Hepatocyte (in vitro differentiated cells): ENCODE data around the gene SLC12A5. TPM values are rescaled to one million over a fixed set of nuclear protein-coding genes. Genes with fewer than 3 reads are reported as not detected.

Experiments used
- DNase-seq: peaks from one replicate; pipeline ENCODE4 v3.0.0-alpha.2; 2016; ENCODE audit warnings: low spot score
- H2AFZ ChIP-seq: fragments of 200-600 bp; sonication (generic); 2 replicates; pipeline ENCODE4 v1.6.0; 2016; ENCODE audit warnings: antibody characterized with exemption, mild to moderate bottlenecking
- H3K27ac ChIP-seq: fragments of 200-600 bp; sonication (generic); 2 replicates; pipeline ENCODE4 v1.5.1; 2016; ENCODE audit warnings: mild to moderate bottlenecking
- H3K27me3 ChIP-seq: fragments of 200-600 bp; sonication (generic); 2 replicates; pipeline ENCODE4 v1.6.1; 2016
- H3K36me3 ChIP-seq: fragments of 200-600 bp; sonication (generic); replicated peaks from 2 replicates; pipeline ENCODE4 v1.5.1; 2016; ENCODE audit warnings: low read depth; ENCODE audit not compliant: insufficient read depth
- H3K4me1 ChIP-seq: fragments of 200-600 bp; sonication (generic); 2 replicates; pipeline ENCODE4 v1.5.1; 2016; ENCODE audit warnings: mild to moderate bottlenecking, moderate library complexity; ENCODE audit not compliant: insufficient read depth
- H3K4me2 ChIP-seq: fragments of 200-600 bp; sonication (generic); 2 replicates; pipeline ENCODE4 v1.6.0; 2016
- H3K4me3 ChIP-seq: fragments of 200-600 bp; sonication (generic); 2 replicates; pipeline ENCODE4 v1.5.1; 2016; ENCODE audit warnings: mild to moderate bottlenecking
- H3K79me2 ChIP-seq: fragments of 200-600 bp; sonication (generic); 2 replicates; pipeline ENCODE4 v1.6.0; 2017; ENCODE audit warnings: mild to moderate bottlenecking
- H3K9me2 ChIP-seq: fragments of 200-600 bp; sonication (generic); replicated peaks from 2 replicates; pipeline ENCODE4 v1.6.0; 2017; ENCODE audit warnings: mild to moderate bottlenecking; ENCODE audit not compliant: insufficient read depth
- H3K9me3 ChIP-seq: fragments of 200-600 bp; sonication (generic); 2 replicates; pipeline ENCODE4 v1.5.1; 2016; ENCODE audit warnings: low read depth, mild to moderate bottlenecking
- H4K20me1 ChIP-seq: fragments of 200-600 bp; sonication (generic); 2 replicates; pipeline ENCODE4 v1.6.0; 2016; ENCODE audit warnings: mild to moderate bottlenecking; ENCODE audit not compliant: insufficient read depth, poor library complexity, severe bottlenecking
- CTCF ChIP-seq: fragments of 200-600 bp; sonication (generic); IDR thresholded peaks from 2 replicates; pipeline ENCODE4 v1.5.1; 2016; ENCODE audit warnings: antibody characterized with exemption, mild to moderate bottlenecking; ENCODE audit not compliant: poor library complexity
- EZH2 ChIP-seq: fragments of 200-600 bp; sonication (generic); IDR thresholded peaks from 2 replicates; pipeline ENCODE4 v1.6.1; 2016; ENCODE audit warnings: antibody characterized with exemption, mild to moderate bottlenecking, borderline replicate concordance
- EZH2phosphoT487 ChIP-seq: fragments of 200-600 bp; sonication (generic); IDR thresholded peaks from one replicate; pipeline ENCODE4 v1.6.1; 2018; ENCODE audit warnings: antibody characterized with exemption, mild to moderate bottlenecking, low read depth, moderate library complexity; ENCODE audit not compliant: unreplicated experiment, severe bottlenecking
- WGBS: methylation state at CpG from one replicate; pipeline ENCODE4 v1.1.6; 2016; ENCODE audit warnings: low lambda C conversion rate; ENCODE audit errors: missing lambda C conversion rate; 5-methylcytosine and 5-hydroxymethylcytosine counted together
- polyA plus RNA-seq: library from polyadenylated mRNA; unstranded; fragments of >200 nt; fragmentation: Nextera tagmentation; extraction: Ambion mirVana; gene quantifications from 2 replicates; pipeline ENCODE4 v1.2.1, GENCODE V29; 2016
- total RNA-seq: library from RNA; depleted of rRNA; stranded (reverse); fragments of >200 nt; gene quantifications from 2 replicates; pipeline ENCODE4 v1.2.3, GENCODE V29; 2014

SLC12A5 gene
- total and polyA plus RNA-seq, 2 experiments from 2014 or later, result 0.57 to 3.1 TPM

- H3K4me3 ChIP-seq, result no peak overlapping the region
- H3K79me2 ChIP-seq, result no peaks in the 10 kb centered on the region
- H3K36me3 ChIP-seq, result no peaks in the 10 kb centered on the region
- no peak overlapping the region for H2AFZ ChIP-seq
- H3K27me3 ChIP-seq, result peaks cover 24% of the 10 kb centered on the region
- WGBS, result 96% methylated on average over 73 of the region's 74 CpGs
- no peak overlapping the region for H3K27ac ChIP-seq
- H4K20me1 ChIP-seq, result no peaks in the 10 kb centered on the region
- H3K9me2 ChIP-seq, result no peaks in the 10 kb centered on the region
- TF ChIP-seq EZH2phosphoT487 (no peak), EZH2 (no peak), CTCF (no peak)
- H3K4me1 ChIP-seq, result peaks cover 6% of the 10 kb centered on the region
- no peaks in the 10 kb centered on the region for H3K9me3 ChIP-seq
- no peak overlapping the region for H3K4me2 ChIP-seq
- no peak for DNase-seq
Measured at GRCh38 chr20:46010491-46011391, 18.3 kb upstream of the SLC12A5 start.

- no peak overlapping the region for H3K27ac ChIP-seq
- no peaks in the 10 kb centered on the region for H3K9me2 ChIP-seq
- no peaks in the 10 kb centered on the region for H3K79me2 ChIP-seq
- WGBS, result 89% methylated on average over 47 of the region's 57 CpGs
- DNase-seq, result no peak
- H3K9me3 ChIP-seq, result no peaks in the 10 kb centered on the region
- peaks cover 16% of the 10 kb centered on the region for H3K27me3 ChIP-seq
- H3K4me3 ChIP-seq, result no peak overlapping the region
- H2AFZ ChIP-seq, result no peak overlapping the region
- no peak overlapping the region for H3K4me2 ChIP-seq
- no peaks in the 10 kb centered on the region for H3K36me3 ChIP-seq
- H3K4me1 ChIP-seq, result peaks cover 6% of the 10 kb centered on the region
- TF ChIP-seq EZH2 (no peak), CTCF (peak; percentile 11)
- no peaks in the 10 kb centered on the region for H4K20me1 ChIP-seq
Measured at GRCh38 chr20:46011631-46012482, 17.2 kb upstream of the SLC12A5 start.

- Histone ChIP-seq H3K4me2 (no peak overlapping the region), H3K36me3 (no peaks in the 10 kb centered on the region)
Measured at GRCh38 chr20:46012921-46013320, 16.1 kb upstream of the SLC12A5 start.

More at GRCh38 chr20:46012921-46013320, 16.1 kb upstream of the SLC12A5 start:
- no peak overlapping the region for H3K4me3 ChIP-seq
- no peaks in the 10 kb centered on the region for H3K9me2 ChIP-seq
- no peak overlapping the region for H2AFZ ChIP-seq
- H3K79me2 ChIP-seq, result no peaks in the 10 kb centered on the region
- H3K27ac ChIP-seq, result no peak overlapping the region
- no peak for TF ChIP-seq EZH2phosphoT487
- TF ChIP-seq CTCF, result no peak
- no peak for TF ChIP-seq EZH2
- no peaks in the 10 kb centered on the region for H3K9me3 ChIP-seq
- peaks cover 6% of the 10 kb centered on the region for H3K4me1 ChIP-seq
- 90% methylated on average over 8 of the region's 10 CpGs for WGBS
- H3K27me3 ChIP-seq, result peaks cover 16% of the 10 kb centered on the region
- no peaks in the 10 kb centered on the region for H4K20me1 ChIP-seq
- DNase-seq, result no peak
